HG02981 (cell line): Measurements from ENCODE around the gene PXDN.

Source experiments
- ATAC-seq: cut with Tn5 transposase; IDR thresholded peaks from one replicate; pipeline ENCODE4 v1.9.1; 2021; ENCODE audit warnings: mild to moderate bottlenecking, moderate library complexity; ENCODE audit not compliant: unreplicated experiment

Gene PXDN

GRCh38 chr2:1617425-1618021, 126.8 kb downstream of the PXDN start:
- no peak for ATAC-seq

- ATAC-seq = no peak
Measured at GRCh38 chr2:1614564-1614963, 129.8 kb downstream of the PXDN start.

GRCh38 chr2:1613731-1614354, 130.5 kb downstream of the PXDN start:
- no peak for ATAC-seq

- ATAC-seq = no peak
Measured at GRCh38 chr2:1613078-1613445, 131.3 kb downstream of the PXDN start.

GRCh38 chr2:1612391-1613077, 131.8 kb downstream of the PXDN start:
- ATAC-seq = no peak

GRCh38 chr2:1611886-1612285, 132.4 kb downstream of the PXDN start:
- ATAC-seq = no peak

- ATAC-seq = no peak
Measured at GRCh38 chr2:1610096-1610485, 134.2 kb downstream of the PXDN start.

- ATAC-seq = no peak
Measured at GRCh38 chr2:1609485-1610095, 134.7 kb downstream of the PXDN start.

- ATAC-seq = no peak
Measured at GRCh38 chr2:1609040-1609439, 135.3 kb downstream of the PXDN start.

- ATAC-seq = no peak
Measured at GRCh38 chr2:1607971-1608688, 136.2 kb downstream of the PXDN start.

- ATAC-seq = no peak
Measured at GRCh38 chr2:1607236-1607920, 136.9 kb downstream of the PXDN start.

- ATAC-seq = no peak
Measured at GRCh38 chr2:1606421-1607235, 137.7 kb downstream of the PXDN start.

- no peak for ATAC-seq
Measured at GRCh38 chr2:1606046-1606400, 138.3 kb downstream of the PXDN start.

GRCh38 chr2:1605102-1606045, 138.9 kb downstream of the PXDN start:
- ATAC-seq = no peak

- ATAC-seq = no peak
Measured at GRCh38 chr2:1603521-1603920, 140.8 kb downstream of the PXDN start.

- no peak for ATAC-seq
Measured at GRCh38 chr2:1603059-1603458, 141.3 kb downstream of the PXDN start.

- no peak for ATAC-seq
Measured at GRCh38 chr2:1602278-1603010, 141.9 kb downstream of the PXDN start.
